IMR-90 (cell line): Measurements from ENCODE around the gene ZFP36L2. TPM values are rescaled to one million over a fixed set of nuclear protein-coding genes. Genes with fewer than 3 reads are reported as not detected.
A peak's percentile ranks its signal among the peaks of the same experiment; 100 is the strongest.

Source experiments
- ATAC-seq: fragments of 200-7000 bp; cut with Tn5 transposase; 2 replicates; pipeline ENCODE4 v1.9.1; 2020; ENCODE audit warnings: low read depth, mild to moderate bottlenecking, moderate library complexity
- Bru-seq: library from RNA; stranded (reverse); fragments of 400-500 nt; gene quantifications from one replicate; lab custom pipeline; 2021; lab: Mats Ljungman, UMichigan
- BruChase-seq, 2 experiments: library from RNA; stranded (reverse); fragments of 400-500 nt; gene quantifications; one replicate each; lab custom pipeline; 2021; lab: Mats Ljungman, UMichigan
- BruUV-seq: library from RNA; stranded (reverse); fragments of 400-500 nt; replicated peaks from 2 replicates; lab custom pipeline; 2021; lab: Mats Ljungman, UMichigan
- CTCF ChIA-PET: fragments of 300-600 bp; formaldehyde crosslinking; extraction: SDS; loops from one replicate; lab custom pipeline; 2021; ENCODE audit warnings: antibody characterized with exemption; lab: Yijun Ruan, JAX
- POLR2A ChIA-PET: fragments of 300-600 bp; sonication (Branson Sonifier 250); formaldehyde crosslinking; loops from one replicate; lab custom pipeline; 2022; ENCODE audit warnings: antibody characterized with exemption; ENCODE audit not compliant: unreplicated experiment; lab: Charles Lee
- DNase-seq: peaks from one replicate; pipeline ENCODE4 v3.0.0; 2013
- H2AFZ ChIP-seq: replicated peaks from 2 replicates; pipeline ENCODE3; 2013; ENCODE audit warnings: low read length, mild to moderate bottlenecking; ENCODE audit not compliant: poor library complexity
- H2AK5ac ChIP-seq: 2 replicates; pipeline ENCODE4 v1.6.1; 2013; ENCODE audit warnings: low read depth, low read length, inconsistent platforms
- H2AK9ac ChIP-seq: replicated peaks from 2 replicates; pipeline ENCODE3; 2013; ENCODE audit warnings: mild to moderate bottlenecking, low read depth, low read length, moderate library complexity; ENCODE audit not compliant: poor library complexity
- H2BK120ac ChIP-seq: 2 replicates; pipeline ENCODE4 v1.6.1; 2013; ENCODE audit warnings: low read depth, low read length, inconsistent platforms
- H2BK15ac ChIP-seq: 3 replicates; pipeline ENCODE4 v1.6.1; 2013; ENCODE audit warnings: low read depth, low read length, inconsistent platforms
- H2BK20ac ChIP-seq: 2 replicates; pipeline ENCODE4 v1.6.1; 2013; ENCODE audit warnings: low read depth, mild to moderate bottlenecking, inconsistent platforms, low read length, moderate library complexity
- H2BK5ac ChIP-seq: 2 replicates; pipeline ENCODE4 v1.6.1; 2013; ENCODE audit warnings: mild to moderate bottlenecking, low read depth, low read length, inconsistent platforms; ENCODE audit not compliant: poor library complexity, severe bottlenecking
- H3K14ac ChIP-seq: replicated peaks from 2 replicates; pipeline ENCODE4 v1.6.1; 2013; ENCODE audit warnings: low read depth, low read length, inconsistent platforms
- H3K18ac ChIP-seq: 2 replicates; pipeline ENCODE4 v1.6.1; 2013; ENCODE audit warnings: low read depth, low read length, control low read depth
- H3K23ac ChIP-seq: 2 replicates; pipeline ENCODE4 v1.6.1; 2013; ENCODE audit warnings: low read depth, low read length, inconsistent platforms
- H3K27ac ChIP-seq: 2 replicates; pipeline ENCODE4 v1.5.1; 2013; ENCODE audit warnings: mild to moderate bottlenecking, control low read depth, low read length; ENCODE audit not compliant: insufficient read depth
- H3K27me3 ChIP-seq: 2 replicates; pipeline ENCODE4 v1.6.1; 2013; ENCODE audit warnings: low read length; ENCODE audit not compliant: control insufficient read depth, insufficient read depth
- H3K36me3 ChIP-seq: 2 replicates; pipeline ENCODE4 v1.6.1; 2013; ENCODE audit warnings: low read length, mixed read lengths; ENCODE audit not compliant: control insufficient read depth, insufficient read depth
- H3K4ac ChIP-seq: 2 replicates; pipeline ENCODE4 v1.6.1; 2013; ENCODE audit warnings: low read depth, low read length, inconsistent platforms
- H3K4me1 ChIP-seq: 2 replicates; pipeline ENCODE4 v1.6.1; 2013; ENCODE audit warnings: low read length, mixed read lengths; ENCODE audit not compliant: control insufficient read depth, insufficient read depth
- H3K4me2 ChIP-seq: 2 replicates; pipeline ENCODE4 v1.6.1; 2013; ENCODE audit warnings: low read depth, mild to moderate bottlenecking, control low read depth, low read length, moderate library complexity
- H3K4me3 ChIP-seq: 2 replicates; pipeline ENCODE4 v1.5.1; 2013; ENCODE audit warnings: low read depth, mild to moderate bottlenecking, control low read depth, low read length, moderate library complexity; ENCODE audit not compliant: insufficient read depth
- H3K56ac ChIP-seq: 2 replicates; pipeline ENCODE4 v1.6.1; 2013; ENCODE audit warnings: low read length, inconsistent platforms; ENCODE audit not compliant: insufficient read depth; ENCODE audit errors: extremely low read depth
- H3K79me1 ChIP-seq, 2 experiments: 2 replicates each; pipeline ENCODE4 v1.6.1; 2013; ENCODE audit warnings: low read length in 2 of 2, inconsistent platforms in 1 of 2, low read depth in 1 of 2
- H3K9ac ChIP-seq: 2 replicates; pipeline ENCODE4 v1.6.1; 2013; ENCODE audit warnings: low read depth, low read length, control low read depth
- H3K9me1 ChIP-seq: 2 replicates; pipeline ENCODE4 v1.6.1; 2013; ENCODE audit warnings: low read length, inconsistent platforms; ENCODE audit not compliant: insufficient read depth
- H3K9me3 ChIP-seq: 2 replicates; pipeline ENCODE4 v1.6.1; 2013; ENCODE audit warnings: low read length; ENCODE audit not compliant: control insufficient read depth, insufficient read depth
- H4K20me1 ChIP-seq: 2 replicates; pipeline ENCODE4 v1.6.1; 2013; ENCODE audit warnings: low read length, inconsistent platforms; ENCODE audit not compliant: insufficient read depth
- H4K5ac ChIP-seq: 2 replicates; pipeline ENCODE4 v1.6.1; 2013; ENCODE audit warnings: mild to moderate bottlenecking, low read depth, low read length, control low read depth
- H4K8ac ChIP-seq, 2 experiments: 2 replicates each; pipeline ENCODE4 v1.6.1; 2013; ENCODE audit warnings: low read depth in 2 of 2, low read length in 2 of 2, control low read depth in 1 of 2, inconsistent platforms in 1 of 2
- H4K91ac ChIP-seq: 2 replicates; pipeline ENCODE4 v1.6.1; 2013; ENCODE audit warnings: low read depth, low read length, inconsistent platforms; ENCODE audit not compliant: insufficient read depth
- BHLHE40 ChIP-seq: fragments of 150-350 bp; IDR thresholded peaks from 2 replicates; pipeline ENCODE4 v1.6.1; 2016; ENCODE audit warnings: mild to moderate bottlenecking, low read depth, low read length
- CEBPB ChIP-seq: IDR thresholded peaks from 2 replicates; pipeline ENCODE4 v1.6.1; 2012; ENCODE audit warnings: low read depth, low read length, improper control_type of control experiment
- CTCF ChIP-seq: conservative IDR thresholded peaks from 2 replicates; pipeline ENCODE4 v1.5.1; 2012; ENCODE audit warnings: mild to moderate bottlenecking, low read depth, low read length, improper control_type of control experiment
- MAZ ChIP-seq: IDR thresholded peaks from 2 replicates; pipeline ENCODE4 v1.6.1; 2012; ENCODE audit warnings: low read depth, mild to moderate bottlenecking, low read length, improper control_type of control experiment, moderate library complexity, borderline replicate concordance
- MXI1 ChIP-seq: IDR thresholded peaks from 2 replicates; pipeline ENCODE4 v1.6.1; 2012; ENCODE audit warnings: low read depth, mild to moderate bottlenecking, low read length, moderate library complexity, borderline replicate concordance
- POLR2A ChIP-seq: IDR thresholded peaks from 2 replicates; pipeline ENCODE4 v1.6.1; 2012; ENCODE audit warnings: mild to moderate bottlenecking, low read depth, low read length
- RAD21 ChIP-seq: IDR thresholded peaks from 2 replicates; pipeline ENCODE4 v1.6.1; 2012; ENCODE audit warnings: low read length, improper control_type of control experiment
- WGBS, 2 experiments: methylation state at CpG; one replicate each; pipeline versions ENCODE4 v1.1.5 to v1.1.7; 2013; ENCODE audit warnings: missing lambda C conversion rate in 2 of 2; ENCODE audit not compliant: insufficient read length in 1 of 2; ENCODE audit errors: extremely low coverage in 2 of 2; 5-methylcytosine and 5-hydroxymethylcytosine counted together
- dilution Hi-C: fragments of 300-500 bp; cut with HindIII; formaldehyde crosslinking; loops from one replicate; pipeline ENCODE4 v1.14.3; 2018; ENCODE audit warnings: low sequenced_read_pairs; ENCODE audit not compliant: unreplicated experiment
- in situ Hi-C: fragments of 300-500 bp; cut with MboI; formaldehyde crosslinking; loops from 3 replicates; pipeline ENCODE4 v1.14.3; 2019; ENCODE audit warnings: low sequenced_read_pairs, inconsistent platforms, mixed read lengths
- intact Hi-C: fragments of 100-400 bp; cut with micrococcal nuclease; formaldehyde crosslinking; loops from 2 replicates; pipeline ENCODE4 v1.10.0; 2022
- long read RNA-seq: library from polyadenylated mRNA; unstranded; transcript quantifications from one replicate; pipeline ENCODE4 v2.0.0, GENCODE V29; 2021; ENCODE audit not compliant: unreplicated experiment
- polyA plus RNA-seq, 3 experiments: library from polyadenylated mRNA; depleted of rRNA; stranded (reverse); fragments of >200 nt; gene quantifications; 2 replicates each; pipeline ENCODE4 v1.2.3, GENCODE V29; 2012; ENCODE audit warnings: low replicate concordance in 1 of 3
- total RNA-seq: library from RNA; depleted of rRNA; stranded (reverse); fragments of >200 nt; gene quantifications from 2 replicates; pipeline ENCODE4 v1.2.3, GENCODE V29; 2012; rRNA removed
- TF ChIP-seq, protein P1 (sequence below): fragments of 150-350 bp; IDR thresholded peaks from 2 replicates; pipeline ENCODE4 v1.6.1; 2016; ENCODE audit warnings: low read depth, mild to moderate bottlenecking, low read length, moderate library complexity, borderline replicate concordance

Gene ZFP36L2
- total RNA-seq (1.8 and 2.2 TPM in 2 replicates), polyA plus RNA-seq (2012; rRNA removed) (20.1 and 20.8 TPM in 2 replicates), Bru-seq, nascent RNA (percentile 93 among the genes with signal in this experiment), BruChase-seq, experiment 1, labeled RNA remaining after a 6-hour chase (percentile 83 among the genes with signal in this experiment), BruChase-seq, experiment 2, labeled RNA remaining after a 2-hour chase (percentile 97 among the genes with signal in this experiment)
- 8.6 and 34.8 TPM in 2 replicates for polyA plus RNA-seq (2012; cell fraction: cytosol; rRNA removed)
- polyA plus RNA-seq (2012; cell fraction: nucleus; rRNA removed; ENCODE audit: low replicate concordance), result 19.6 and 31.4 TPM in 2 replicates
- long read RNA-seq, transcript ZFP36L2-201 (2 exons, 3,696 nt), result major isoform, 156 of 328 reads
- long read RNA-seq, partial matches to known transcripts, result 0 of 328 reads
- long read RNA-seq, other reads (novel, unspliced or antisense), result 172 of 328 reads

DNA sequence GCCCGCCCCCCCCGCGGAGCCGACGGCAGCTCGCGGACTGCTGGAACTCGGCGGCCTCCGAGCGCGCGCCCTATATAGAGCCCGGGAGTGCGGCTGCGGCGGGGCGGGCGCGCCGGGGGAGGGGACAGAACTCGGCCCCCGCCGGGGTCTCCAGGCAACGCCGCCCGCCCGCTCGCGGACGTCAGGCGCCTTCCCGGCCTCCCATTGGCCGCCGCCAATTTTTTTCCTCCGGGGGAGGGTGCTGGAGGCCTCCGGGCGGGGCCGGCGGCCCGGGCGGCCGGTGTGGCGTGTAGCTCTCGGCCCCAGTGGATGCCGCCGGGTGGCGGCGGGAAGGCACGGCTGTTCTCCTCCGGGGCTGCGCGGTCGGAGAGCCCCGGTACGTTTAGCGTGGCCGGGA lies at the start of gene ZFP36L2:
Gene ZFP36L2 (minus strand): TSS at position 49 of the 397 bp plus-strand sequence. CDS start 291 bp downstream, outside the sequence.
- Histone ChIP-seq H3K4ac (peak within 1 kb of the TSS; percentile 92), H4K8ac (peak within 1 kb of the TSS; percentile 76 to 77; a peak in 2 of 4 replicates), H2BK5ac (peak within 1 kb of the TSS; percentile 98), H2AK5ac (peak within 1 kb of the TSS; percentile 84), H4K5ac (peak within 1 kb of the TSS; percentile 28), H2AK9ac (peak within 1 kb of the TSS; percentile 97), H3K56ac (peak within 1 kb of the TSS; percentile 91), H4K91ac (peak within 1 kb of the TSS; percentile 86), H3K79me1 (peaks cover 8 to 18% of the 10 kb centered on the region in 2 experiments; a peak in 3 of 4 replicates), H3K4me3 (peak within 1 kb of the TSS; percentile 87), H3K9me3 (no peaks in the 10 kb centered on the region), H2AFZ (peak within 1 kb of the TSS; percentile 85), H2BK15ac (no peak within 1 kb of the TSS; the same call in 2 of the 3 replicates), H2BK20ac (no peak within 1 kb of the TSS), H3K27ac (peak within 1 kb of the TSS; percentile 96), H3K4me1 (peaks cover 8% of the 10 kb centered on the region), H3K36me3 (peaks cover 24% of the 10 kb centered on the region), H4K20me1 (peaks cover 31% of the 10 kb centered on the region), H3K14ac (peak within 1 kb of the TSS; percentile 92), H3K9ac (peak within 1 kb of the TSS; percentile 91), H3K27me3 (no peaks in the 10 kb centered on the region), H2BK120ac (peak within 1 kb of the TSS; percentile 88), H3K18ac (peak within 1 kb of the TSS; percentile 77), H3K23ac (peak within 1 kb of the TSS; percentile 91), H3K9me1 (no peaks in the 10 kb centered on the region; the same call in 1 of the 2 replicates), H3K4me2 (peak within 1 kb of the TSS; percentile 71)
- DNase-seq (peak; percentile 93), ATAC-seq (peak; percentile 73)
- WGBS, 2 experiments, result 0% methylated on average over 49 of the region's 58 CpGs; no CpG with 5 or more reads in 1 of the 2 experiments
- in situ Hi-C loops (loop anchor here (10.0 kb wide), 2 partner anchors 152 to 252 kb away; no protein-coding TSS in a partner anchor), intact Hi-C loops (loop anchor here (1.0 to 5.0 kb wide), 3 partner anchors 116 to 314 kb away; no protein-coding TSS in a partner anchor), dilution Hi-C loops (no loop called here)
- no TSS peak for BruUV-seq
- ChIA-PET CTCF (interaction anchor here (1.2 kb wide), 1 partner anchor 312 kb away, joined by 3 read pairs; no protein-coding TSS in a partner anchor), POLR2A (interaction anchor here (0.6 to 1.0 kb wide), 16 partner anchors 41 to 650 kb away, joined by 3 to 10 read pairs (median 4); no protein-coding TSS in a partner anchor)
- no peak for TF ChIP-seq CEBPB
- peak; percentile 93 for TF ChIP-seq MAZ
- TF ChIP-seq, protein P1, sequence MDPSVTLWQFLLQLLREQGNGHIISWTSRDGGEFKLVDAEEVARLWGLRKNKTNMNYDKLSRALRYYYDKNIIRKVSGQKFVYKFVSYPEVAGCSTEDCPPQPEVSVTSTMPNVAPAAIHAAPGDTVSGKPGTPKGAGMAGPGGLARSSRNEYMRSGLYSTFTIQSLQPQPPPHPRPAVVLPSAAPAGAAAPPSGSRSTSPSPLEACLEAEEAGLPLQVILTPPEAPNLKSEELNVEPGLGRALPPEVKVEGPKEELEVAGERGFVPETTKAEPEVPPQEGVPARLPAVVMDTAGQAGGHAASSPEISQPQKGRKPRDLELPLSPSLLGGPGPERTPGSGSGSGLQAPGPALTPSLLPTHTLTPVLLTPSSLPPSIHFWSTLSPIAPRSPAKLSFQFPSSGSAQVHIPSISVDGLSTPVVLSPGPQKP, result no peak
- no peak for TF ChIP-seq MXI1
- TF ChIP-seq BHLHE40, result peak; percentile 5; the same call in 1 of the 2 replicates
- TF ChIP-seq CTCF, result peak; percentile 19; the same call in 1 of the 2 replicates
- TF ChIP-seq RAD21, result peak; percentile 14; the same call in 1 of the 2 replicates
- TF ChIP-seq POLR2A, result peak; percentile 97
